Mesothelial cell of epicardium (in vitro differentiated cells): ENCODE results near the gene DIP2C. TPM values are rescaled to one million over a fixed set of nuclear protein-coding genes. Genes with fewer than 3 reads are reported as not detected.

Experiments
- DNase-seq, 2 experiments: peaks; one replicate each; pipeline ENCODE4 v3.0.0; 2021; ENCODE audit warnings: low spot score in 2 of 2; ENCODE audit not compliant: unreplicated experiment in 2 of 2
- H3K27ac Mint-ChIP-seq: 2 replicates; pipeline ENCODE4 v1.8.0; 2021; ENCODE audit warnings: mixed read lengths
- H3K27me3 Mint-ChIP-seq: 2 replicates; pipeline ENCODE4 v1.8.0; 2021; ENCODE audit warnings: low read depth, mixed read lengths
- H3K36me3 Mint-ChIP-seq: 2 replicates; pipeline ENCODE4 v1.8.0; 2021; ENCODE audit warnings: mixed read lengths
- H3K4me1 Mint-ChIP-seq: 2 replicates; pipeline ENCODE4 v1.8.0; 2021; ENCODE audit warnings: mixed read lengths
- H3K4me3 Mint-ChIP-seq: 2 replicates; pipeline ENCODE4 v1.8.0; 2021; ENCODE audit warnings: mild to moderate bottlenecking, moderate library complexity, mixed read lengths
- H3K9me3 Mint-ChIP-seq: 2 replicates; pipeline ENCODE4 v1.8.0; 2021; ENCODE audit warnings: mixed read lengths
- CTCF ChIP-seq: fragments of 200-600 bp; sonication (generic); IDR thresholded peaks from one replicate; pipeline ENCODE4 v1.5.0; 2021; ENCODE audit warnings: antibody characterized with exemption; ENCODE audit not compliant: unreplicated experiment
- total RNA-seq: library from RNA; stranded (reverse); gene quantifications from 3 replicates; pipeline ENCODE4 v1.2.1, GENCODE V29; 2021

Gene DIP2C
- total RNA-seq, 1 donor from 2014 or later = 30.3 TPM

GRCh38 chr10:340646-341045, 348.8 kb downstream of the DIP2C start:
- H3K4me1 Mint-ChIP-seq = no peaks in the 10 kb centered on the region
- H3K4me3 Mint-ChIP-seq = no peak overlapping the region
- peaks cover 38% of the 10 kb centered on the region for H3K36me3 Mint-ChIP-seq
- no peaks in the 10 kb centered on the region for H3K27me3 Mint-ChIP-seq
- H3K27ac Mint-ChIP-seq = no peak overlapping the region
- no peak for TF ChIP-seq CTCF
- no peak for DNase-seq
- H3K9me3 Mint-ChIP-seq = no peaks in the 10 kb centered on the region

GRCh38 chr10:339038-339391, 350.5 kb downstream of the DIP2C start:
- Mint-ChIP-seq H3K27ac (no peak overlapping the region), H3K4me3 (no peak overlapping the region), H3K27me3 (no peaks in the 10 kb centered on the region), H3K36me3 (peaks cover 32% of the 10 kb centered on the region), H3K9me3 (no peaks in the 10 kb centered on the region), H3K4me1 (no peaks in the 10 kb centered on the region)
- TF ChIP-seq CTCF = no peak
- no peak for DNase-seq

- Mint-ChIP-seq H3K9me3 (no peaks in the 10 kb centered on the region), H3K27me3 (no peaks in the 10 kb centered on the region), H3K27ac (no peak overlapping the region), H3K4me3 (no peak overlapping the region), H3K4me1 (no peaks in the 10 kb centered on the region), H3K36me3 (peaks cover 32% of the 10 kb centered on the region)
- TF ChIP-seq CTCF = no peak
- DNase-seq = no peak
Measured at GRCh38 chr10:338171-339037, 351.1 kb downstream of the DIP2C start.

GRCh38 chr10:336247-336646, 353.2 kb downstream of the DIP2C start:
- H3K4me1 Mint-ChIP-seq = no peaks in the 10 kb centered on the region
- H3K4me3 Mint-ChIP-seq = no peak overlapping the region
- no peaks in the 10 kb centered on the region for H3K27me3 Mint-ChIP-seq
- no peak for DNase-seq
- no peak overlapping the region for H3K27ac Mint-ChIP-seq
- H3K9me3 Mint-ChIP-seq = no peaks in the 10 kb centered on the region
- peaks cover 36% of the 10 kb centered on the region for H3K36me3 Mint-ChIP-seq
- TF ChIP-seq CTCF = no peak

GRCh38 chr10:335151-335800, 354.2 kb downstream of the DIP2C start:
- H3K4me1 Mint-ChIP-seq = no peaks in the 10 kb centered on the region
- H3K9me3 Mint-ChIP-seq = no peaks in the 10 kb centered on the region
- TF ChIP-seq CTCF = no peak
- H3K36me3 Mint-ChIP-seq = peaks cover 36% of the 10 kb centered on the region
- no peak overlapping the region for H3K27ac Mint-ChIP-seq
- no peaks in the 10 kb centered on the region for H3K27me3 Mint-ChIP-seq
- DNase-seq = no peak
- no peak overlapping the region for H3K4me3 Mint-ChIP-seq
